HEK293T (cell line): ENCODE results near the gene ACAN.
A peak's percentile ranks its signal among the peaks of the same experiment; 100 is the strongest.

ENCODE experiments used
- CTCF ChIA-PET: fragments of 350-600 bp; formaldehyde crosslinking; extraction: SDS; loops from one replicate; lab custom pipeline; 2021; ENCODE audit warnings: antibody characterized with exemption, inconsistent platforms; lab: Yijun Ruan, JAX
- POLR2A ChIA-PET: fragments of 350-600 bp; formaldehyde crosslinking; extraction: SDS; loops from one replicate; lab custom pipeline; 2020; ENCODE audit warnings: antibody characterized with exemption, inconsistent platforms; lab: Yijun Ruan, JAX
- DNase-seq: peaks from one replicate; pipeline ENCODE4 v3.0.0; 2012; ENCODE audit warnings: mixed read lengths; ENCODE audit errors: extremely low spot score
- ARNT ChIP-seq: fragments of 450-650 bp; IDR thresholded peaks from 2 replicates; pipeline ENCODE4 v1.6.1; 2017; ENCODE audit warnings: mild to moderate bottlenecking
- BHLHE40 ChIP-seq: fragments of 450-650 bp; IDR thresholded peaks from 2 replicates; pipeline ENCODE4 v1.6.1; 2016; ENCODE audit warnings: mild to moderate bottlenecking, moderate library complexity, borderline replicate concordance
- CTBP1 ChIP-seq: fragments of 450-650 bp; IDR thresholded peaks from 2 replicates; pipeline ENCODE4 v1.6.1; 2016; ENCODE audit warnings: borderline replicate concordance
- ELF4 ChIP-seq: fragments of 450-650 bp; IDR thresholded peaks from 2 replicates; pipeline ENCODE4 v1.6.1; 2017; ENCODE audit warnings: antibody characterized with exemption
- FOXA1 ChIP-seq: fragments of 450-650 bp; IDR thresholded peaks from 2 replicates; pipeline ENCODE4 v1.6.1; 2016; ENCODE audit warnings: mild to moderate bottlenecking
- FOXK2 ChIP-seq: fragments of 450-650 bp; IDR thresholded peaks from 2 replicates; pipeline ENCODE4 v1.6.1; 2016; ENCODE audit warnings: mild to moderate bottlenecking
- FOXM1 ChIP-seq: fragments of 450-650 bp; IDR thresholded peaks from 2 replicates; pipeline ENCODE4 v1.6.1; 2017; ENCODE audit warnings: mild to moderate bottlenecking, borderline replicate concordance
- HDGF ChIP-seq: fragments of 450-650 bp; IDR thresholded peaks from 2 replicates; pipeline ENCODE4 v1.6.1; 2017; ENCODE audit warnings: antibody characterized with exemption, borderline replicate concordance
- L3MBTL2 ChIP-seq: fragments of 450-650 bp; conservative IDR thresholded peaks from 2 replicates; pipeline ENCODE4 v1.6.1; 2016; ENCODE audit warnings: mild to moderate bottlenecking
- LEF1 ChIP-seq: fragments of 450-650 bp; IDR thresholded peaks from 2 replicates; pipeline ENCODE4 v1.6.1; 2017; ENCODE audit warnings: mild to moderate bottlenecking, borderline replicate concordance
- SP1 ChIP-seq: fragments of 450-650 bp; IDR thresholded peaks from 2 replicates; pipeline ENCODE4 v1.6.1; 2017
- SUZ12 ChIP-seq: fragments of 450-650 bp; IDR thresholded peaks from 2 replicates; pipeline ENCODE4 v1.6.1; 2016; ENCODE audit warnings: mild to moderate bottlenecking
- TARDBP ChIP-seq: fragments of 450-650 bp; IDR thresholded peaks from 2 replicates; pipeline ENCODE4 v1.6.1; 2016
- ZNF384 ChIP-seq: fragments of 450-650 bp; IDR thresholded peaks from 2 replicates; pipeline ENCODE4 v1.6.1; 2016
- TF ChIP-seq, protein P1 (sequence below): fragments of 450-650 bp; IDR thresholded peaks from 2 replicates; pipeline ENCODE4 v1.6.1; 2016

Gene ACAN

GRCh38 chr15:88908697-88909621, 105.7 kb downstream of the ACAN start:
- DNase-seq: no peak
- TF ChIP-seq SUZ12 (no peak), ARNT (no peak), CTBP1 (no peak), FOXA1 (no peak), HDGF (no peak), ELF4 (no peak), FOXK2 (no peak), ZNF384 (no peak), LEF1 (no peak), L3MBTL2 (no peak), TARDBP (no peak), FOXM1 (no peak), BHLHE40 (no peak), SP1 (no peak)
- TF ChIP-seq, protein P1, sequence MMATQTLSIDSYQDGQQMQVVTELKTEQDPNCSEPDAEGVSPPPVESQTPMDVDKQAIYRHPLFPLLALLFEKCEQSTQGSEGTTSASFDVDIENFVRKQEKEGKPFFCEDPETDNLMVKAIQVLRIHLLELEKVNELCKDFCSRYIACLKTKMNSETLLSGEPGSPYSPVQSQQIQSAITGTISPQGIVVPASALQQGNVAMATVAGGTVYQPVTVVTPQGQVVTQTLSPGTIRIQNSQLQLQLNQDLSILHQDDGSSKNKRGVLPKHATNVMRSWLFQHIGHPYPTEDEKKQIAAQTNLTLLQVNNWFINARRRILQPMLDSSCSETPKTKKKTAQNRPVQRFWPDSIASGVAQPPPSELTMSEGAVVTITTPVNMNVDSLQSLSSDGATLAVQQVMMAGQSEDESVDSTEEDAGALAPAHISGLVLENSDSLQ: no peak
- CTCF ChIA-PET: no interaction called here
- POLR2A ChIA-PET: interaction anchor here (0.9 kb wide), 1 partner anchor 11 kb away, joined by 3 read pairs; no protein-coding TSS in a partner anchor

- POLR2A ChIA-PET: no interaction called here
- CTCF ChIA-PET: interaction anchor here (1.0 to 1.1 kb wide), 2 partner anchors 13 to 84 kb away, joined by 3 to 4 read pairs; no protein-coding TSS in a partner anchor
- no peak for DNase-seq
- TF ChIP-seq SUZ12 (no peak), CTBP1 (no peak), HDGF (no peak)
Measured at GRCh38 chr15:88909956-88910831, 107.0 kb downstream of the ACAN start.

DNA sequence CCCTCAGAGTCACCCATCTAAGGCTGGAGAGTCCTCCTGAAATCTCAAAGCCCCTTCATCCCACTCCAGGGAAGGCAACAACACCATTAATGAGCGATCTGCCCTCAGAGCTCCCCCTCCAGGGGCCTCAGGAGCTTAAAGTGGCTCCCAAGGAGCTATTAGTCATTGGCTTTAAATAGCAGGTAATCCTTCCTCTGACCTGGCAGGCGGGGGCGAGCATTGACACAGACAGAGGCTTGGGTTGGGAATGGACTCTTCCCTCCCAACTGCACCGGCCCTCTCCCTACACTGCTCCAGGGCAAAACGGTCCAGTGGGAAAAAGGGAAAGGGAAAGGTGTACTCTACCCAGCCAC, 108.5 kb downstream of the ACAN start:
- TF ChIP-seq FOXM1 (no peak), FOXK2 (no peak), SP1 (no peak), TARDBP (no peak)
- ChIA-PET CTCF (interaction anchor here (0.6 to 1.1 kb wide), 5 partner anchors 9 to 266 kb away, joined by 3 to 4 read pairs (median 3); no protein-coding TSS in a partner anchor), POLR2A (interaction anchor here (0.5 to 1.4 kb wide), 6 partner anchors 9 to 100 kb away, joined by 3 to 9 read pairs (median 3); no protein-coding TSS in a partner anchor)
- peak; percentile 39 for DNase-seq

GRCh38 chr15:88912500-88912921, 109.3 kb downstream of the ACAN start:
- ChIA-PET POLR2A (interaction anchor here (1.3 to 1.4 kb wide), 3 partner anchors 16 to 99 kb away, joined by 3 to 9 read pairs (median 3); no protein-coding TSS in a partner anchor), CTCF (interaction anchor here (1.1 kb wide), 2 partner anchors 34 to 265 kb away, joined by 3 read pairs; no protein-coding TSS in a partner anchor)
- DNase-seq: no peak
- no peak for TF ChIP-seq ZNF384
- 0 out of 2 replicates have a peak, but pooled peaks have one; percentile 9 for TF ChIP-seq L3MBTL2

GRCh38 chr15:88913017-88913849, 110.0 kb downstream of the ACAN start, which contains the start of gene MFGE8:
Gene MFGE8, minus strand, starts transcription at chr15:88913379. Its CDS starts 60 bp downstream, at chr15:88913319.
- ChIA-PET POLR2A (interaction anchor here (0.8 to 1.5 kb wide), 2 partner anchors 8 to 12 kb away, joined by 3 to 4 read pairs; no protein-coding TSS in a partner anchor), CTCF (interaction anchor here (2.7 kb wide), 1 partner anchor 8 kb away, joined by 10 read pairs; no protein-coding TSS in a partner anchor)
- peak; percentile 83 for DNase-seq
- TF ChIP-seq ZNF384: no peak
- TF ChIP-seq LEF1: no peak
- TF ChIP-seq, protein P1: peak; percentile 78
- TF ChIP-seq HDGF: no peak
- TF ChIP-seq L3MBTL2: peak; percentile 93

- no peak for TF ChIP-seq LEF1
- no peak for TF ChIP-seq SUZ12
- TF ChIP-seq ZNF384: no peak
- no peak for TF ChIP-seq CTBP1
- no peak for TF ChIP-seq FOXK2
- TF ChIP-seq, protein P1: no peak
- no peak for TF ChIP-seq ARNT
- no peak for TF ChIP-seq L3MBTL2
- no peak for TF ChIP-seq HDGF
- no peak for DNase-seq
- ChIA-PET POLR2A (interaction anchor here (0.8 to 1.5 kb wide), 2 partner anchors 9 to 12 kb away, joined by 3 to 4 read pairs; no protein-coding TSS in a partner anchor), CTCF (interaction anchor here (2.7 kb wide), 1 partner anchor 9 kb away, joined by 10 read pairs; no protein-coding TSS in a partner anchor)
Measured at GRCh38 chr15:88913850-88914169, 110.6 kb downstream of the ACAN start.
